HEK293T (cell line): ENCODE measurements around the gene ACIN1.

Source experiments
- CTCF ChIA-PET: fragments of 350-600 bp; formaldehyde crosslinking; extraction: SDS; loops from one replicate; lab custom pipeline; 2021; ENCODE audit warnings: antibody characterized with exemption, inconsistent platforms; lab: Yijun Ruan, JAX
- POLR2A ChIA-PET: fragments of 350-600 bp; formaldehyde crosslinking; extraction: SDS; loops from one replicate; lab custom pipeline; 2020; ENCODE audit warnings: antibody characterized with exemption, inconsistent platforms; lab: Yijun Ruan, JAX
- DNase-seq: peaks from one replicate; pipeline ENCODE4 v3.0.0; 2012; ENCODE audit warnings: mixed read lengths; ENCODE audit errors: extremely low spot score
- ARNT ChIP-seq: fragments of 450-650 bp; IDR thresholded peaks from 2 replicates; pipeline ENCODE4 v1.6.1; 2017; ENCODE audit warnings: mild to moderate bottlenecking
- BHLHE40 ChIP-seq: fragments of 450-650 bp; IDR thresholded peaks from 2 replicates; pipeline ENCODE4 v1.6.1; 2016; ENCODE audit warnings: mild to moderate bottlenecking, moderate library complexity, borderline replicate concordance
- CTBP1 ChIP-seq: fragments of 450-650 bp; IDR thresholded peaks from 2 replicates; pipeline ENCODE4 v1.6.1; 2016; ENCODE audit warnings: borderline replicate concordance
- ELF4 ChIP-seq: fragments of 450-650 bp; IDR thresholded peaks from 2 replicates; pipeline ENCODE4 v1.6.1; 2017; ENCODE audit warnings: antibody characterized with exemption
- FOXA1 ChIP-seq: fragments of 450-650 bp; IDR thresholded peaks from 2 replicates; pipeline ENCODE4 v1.6.1; 2016; ENCODE audit warnings: mild to moderate bottlenecking
- FOXK2 ChIP-seq: fragments of 450-650 bp; IDR thresholded peaks from 2 replicates; pipeline ENCODE4 v1.6.1; 2016; ENCODE audit warnings: mild to moderate bottlenecking
- FOXM1 ChIP-seq: fragments of 450-650 bp; IDR thresholded peaks from 2 replicates; pipeline ENCODE4 v1.6.1; 2017; ENCODE audit warnings: mild to moderate bottlenecking, borderline replicate concordance
- HDGF ChIP-seq: fragments of 450-650 bp; IDR thresholded peaks from 2 replicates; pipeline ENCODE4 v1.6.1; 2017; ENCODE audit warnings: antibody characterized with exemption, borderline replicate concordance
- L3MBTL2 ChIP-seq: fragments of 450-650 bp; conservative IDR thresholded peaks from 2 replicates; pipeline ENCODE4 v1.6.1; 2016; ENCODE audit warnings: mild to moderate bottlenecking
- LEF1 ChIP-seq: fragments of 450-650 bp; IDR thresholded peaks from 2 replicates; pipeline ENCODE4 v1.6.1; 2017; ENCODE audit warnings: mild to moderate bottlenecking, borderline replicate concordance
- NFRKB ChIP-seq: fragments of 450-650 bp; IDR thresholded peaks from 2 replicates; pipeline ENCODE4 v1.6.1; 2016; ENCODE audit warnings: mild to moderate bottlenecking, moderate library complexity
- SP1 ChIP-seq: fragments of 450-650 bp; IDR thresholded peaks from 2 replicates; pipeline ENCODE4 v1.6.1; 2017
- SUZ12 ChIP-seq: fragments of 450-650 bp; IDR thresholded peaks from 2 replicates; pipeline ENCODE4 v1.6.1; 2016; ENCODE audit warnings: mild to moderate bottlenecking
- TARDBP ChIP-seq: fragments of 450-650 bp; IDR thresholded peaks from 2 replicates; pipeline ENCODE4 v1.6.1; 2016
- ZNF384 ChIP-seq: fragments of 450-650 bp; IDR thresholded peaks from 2 replicates; pipeline ENCODE4 v1.6.1; 2016
- TF ChIP-seq, protein P1 (sequence below): fragments of 450-650 bp; IDR thresholded peaks from 2 replicates; pipeline ENCODE4 v1.6.1; 2016

The ACIN1 gene

DNA sequence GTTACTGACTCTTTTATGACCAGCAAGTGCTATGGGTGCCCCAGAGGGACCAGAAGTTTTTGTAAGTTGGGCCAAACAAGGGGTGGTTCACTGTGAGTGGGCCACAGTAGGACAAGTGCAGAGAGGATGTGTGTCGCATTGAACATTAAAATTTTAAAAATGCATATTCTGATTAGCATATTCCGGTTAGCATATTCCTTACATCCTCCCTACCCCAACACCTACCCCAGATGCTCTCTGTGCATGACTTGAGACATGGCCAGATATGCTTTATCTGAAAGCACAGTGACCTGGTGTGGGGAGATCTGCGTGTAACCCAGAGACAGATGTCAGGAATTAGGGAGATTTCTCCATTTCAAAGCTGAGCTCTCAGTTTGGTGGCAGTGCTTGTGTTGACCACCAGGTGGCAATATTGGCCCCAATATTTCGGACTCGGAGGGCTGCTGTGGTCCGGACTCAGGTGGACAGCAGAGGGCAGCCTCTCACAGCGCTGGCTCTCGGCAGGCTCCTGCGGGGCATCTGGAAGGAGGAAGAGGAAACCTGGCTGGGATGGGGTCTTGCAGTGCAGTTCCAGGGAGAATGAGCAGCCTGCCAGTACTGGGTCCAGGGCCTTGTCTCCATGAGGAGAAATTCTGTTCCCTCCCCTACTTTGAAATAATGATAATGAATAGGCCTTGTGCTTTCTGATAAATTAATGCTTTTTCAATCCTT, 25.8 kb upstream of the ACIN1 start:
- DNase-seq = peak; percentile 94
- TF ChIP-seq ELF4 (no peak), SUZ12 (no peak), ZNF384 (no peak), LEF1 (no peak), FOXK2 (no peak), L3MBTL2 (no peak), NFRKB (no peak), CTBP1 (no peak)
- CTCF ChIA-PET = interaction anchor here (0.6 to 4.3 kb wide), 32 partner anchors 8 to 674 kb away, joined by 3 to 145 read pairs (median 6); partner anchors contain the start of genes ACIN1, C14orf119 and SLC7A8
- POLR2A ChIA-PET = interaction anchor here (0.6 to 2.6 kb wide), 6 partner anchors 25 to 201 kb away, joined by 3 to 14 read pairs (median 8); partner anchors contain the start of genes ACIN1, C14orf119 and SLC7A8

DNA sequence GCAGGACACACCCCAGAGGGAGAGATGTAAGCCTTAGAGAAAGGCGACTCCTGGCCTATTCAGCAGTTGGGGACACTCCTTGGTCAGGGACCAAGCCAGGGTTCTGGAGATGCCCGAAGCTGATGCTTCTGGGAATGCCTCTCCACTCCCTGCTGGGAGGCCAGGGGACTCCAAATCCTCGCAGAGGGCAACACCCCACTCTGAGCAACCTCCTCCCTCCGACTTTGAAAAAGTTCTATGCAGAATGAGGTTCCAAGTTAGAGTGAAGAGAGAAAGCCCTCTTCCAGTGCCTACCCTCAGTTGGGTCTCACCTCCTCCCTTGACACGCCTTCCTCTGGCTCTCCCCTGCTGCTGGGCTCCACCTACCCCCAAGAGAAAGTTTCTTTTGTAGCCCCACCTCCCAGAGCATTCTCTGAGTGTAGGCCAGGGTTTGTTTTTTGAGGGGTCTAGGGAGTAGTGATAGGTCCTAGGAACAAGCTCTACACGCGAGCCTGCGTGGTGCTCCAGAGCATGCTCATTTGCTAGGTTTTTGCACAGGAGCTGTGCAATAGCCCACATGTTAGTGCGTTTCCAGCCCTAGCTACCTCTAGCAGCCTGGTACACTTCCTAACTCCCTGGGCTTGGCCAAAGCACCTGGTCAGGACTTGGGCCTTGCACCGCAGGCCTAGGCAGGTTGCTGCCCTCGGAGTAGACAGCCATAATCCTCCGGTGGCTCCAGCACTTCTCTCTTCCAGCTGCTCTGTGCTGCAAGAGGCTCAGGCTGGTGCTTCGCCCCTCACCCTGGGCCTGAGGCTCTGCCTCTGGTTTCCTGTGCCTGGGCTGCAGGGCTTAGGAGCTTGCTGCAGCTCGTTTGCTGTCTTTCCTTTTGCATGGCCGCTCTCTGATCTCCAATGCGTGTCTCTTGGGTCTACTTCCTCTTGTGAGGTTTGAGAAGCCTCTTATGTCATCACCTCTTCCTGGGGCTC, 24.7 kb upstream of the ACIN1 start:
- TF ChIP-seq HDGF (no peak), CTBP1 (no peak), SP1 (no peak), L3MBTL2 (no peak), ARNT (no peak), SUZ12 (no peak), FOXA1 (no peak), FOXK2 (no peak), LEF1 (no peak), NFRKB (no peak), ELF4 (no peak), FOXM1 (no peak), BHLHE40 (no peak), TARDBP (no peak), ZNF384 (no peak)
- TF ChIP-seq, protein P1, sequence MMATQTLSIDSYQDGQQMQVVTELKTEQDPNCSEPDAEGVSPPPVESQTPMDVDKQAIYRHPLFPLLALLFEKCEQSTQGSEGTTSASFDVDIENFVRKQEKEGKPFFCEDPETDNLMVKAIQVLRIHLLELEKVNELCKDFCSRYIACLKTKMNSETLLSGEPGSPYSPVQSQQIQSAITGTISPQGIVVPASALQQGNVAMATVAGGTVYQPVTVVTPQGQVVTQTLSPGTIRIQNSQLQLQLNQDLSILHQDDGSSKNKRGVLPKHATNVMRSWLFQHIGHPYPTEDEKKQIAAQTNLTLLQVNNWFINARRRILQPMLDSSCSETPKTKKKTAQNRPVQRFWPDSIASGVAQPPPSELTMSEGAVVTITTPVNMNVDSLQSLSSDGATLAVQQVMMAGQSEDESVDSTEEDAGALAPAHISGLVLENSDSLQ = no peak
- POLR2A ChIA-PET = interaction anchor here (0.9 to 2.6 kb wide), 2 partner anchors 24 to 68 kb away, joined by 10 to 14 read pairs; partner anchors contain the start of genes ACIN1 and C14orf119
- CTCF ChIA-PET = interaction anchor here (0.5 to 4.3 kb wide), 7 partner anchors 49 to 236 kb away, joined by 3 to 145 read pairs (median 5); partner anchors contain the start of gene SLC7A8
- no peak for DNase-seq

DNA sequence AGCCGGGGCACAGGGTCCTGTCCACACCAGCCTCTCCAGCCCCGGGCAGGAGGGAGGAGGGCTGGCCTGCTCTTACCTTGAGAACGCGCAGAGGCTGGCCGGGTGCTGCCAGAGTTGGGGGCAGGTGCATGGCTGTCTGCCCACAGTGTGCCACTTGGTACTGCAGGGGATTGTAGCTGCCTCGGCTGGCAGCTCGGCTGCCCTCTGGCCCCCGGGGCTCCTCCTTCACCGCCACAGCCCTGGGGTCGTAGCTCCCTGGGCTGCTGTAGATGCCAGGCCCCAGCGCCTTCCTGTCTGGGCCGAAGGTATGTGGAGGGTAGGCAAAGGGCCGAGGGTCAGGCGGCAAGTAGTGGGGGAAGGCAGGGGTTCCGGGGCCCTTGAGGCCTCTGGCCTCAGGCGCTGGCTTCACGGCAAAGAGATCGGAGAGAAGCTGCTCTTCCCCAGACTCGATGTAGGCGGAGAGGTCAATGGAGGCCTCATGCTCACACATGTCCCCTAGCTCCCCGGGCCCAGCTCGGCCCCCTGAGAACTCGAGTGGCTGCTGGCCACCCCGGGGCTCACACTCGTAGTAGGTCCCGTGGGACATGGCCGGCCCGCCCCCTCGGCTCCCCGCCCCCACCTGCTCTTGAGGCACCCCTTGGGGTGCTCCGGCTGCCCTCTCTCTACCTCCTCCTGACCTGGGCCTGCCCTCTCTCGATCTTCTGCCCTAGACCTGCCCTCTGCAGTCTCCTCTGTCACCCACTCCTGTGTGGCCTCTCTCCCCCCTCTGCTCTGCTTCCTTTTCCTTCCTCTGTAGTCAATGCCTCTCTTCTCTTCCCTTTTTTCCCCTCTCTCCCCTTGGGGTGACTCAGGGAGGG, 23.8 kb upstream of the ACIN1 start, which contains the start of gene CEBPE:
Gene CEBPE (minus strand): TSS at position 750 of the 857 bp plus-strand sequence. CDS start 164 bp downstream, at position 586.
- ChIA-PET POLR2A (no interaction called here), CTCF (interaction anchor here (0.5 to 4.3 kb wide), 3 partner anchors 69 to 235 kb away, joined by 3 to 145 read pairs (median 5); partner anchors contain the start of gene SLC7A8)
- TF ChIP-seq, protein P1 = no peak
- TF ChIP-seq HDGF (no peak), FOXA1 (no peak), FOXM1 (no peak), SUZ12 (no peak), NFRKB (no peak), LEF1 (no peak), BHLHE40 (no peak), TARDBP (no peak), L3MBTL2 (no peak), FOXK2 (no peak), CTBP1 (no peak), SP1 (no peak), ZNF384 (no peak), ELF4 (no peak), ARNT (no peak)
- no peak for DNase-seq

DNA sequence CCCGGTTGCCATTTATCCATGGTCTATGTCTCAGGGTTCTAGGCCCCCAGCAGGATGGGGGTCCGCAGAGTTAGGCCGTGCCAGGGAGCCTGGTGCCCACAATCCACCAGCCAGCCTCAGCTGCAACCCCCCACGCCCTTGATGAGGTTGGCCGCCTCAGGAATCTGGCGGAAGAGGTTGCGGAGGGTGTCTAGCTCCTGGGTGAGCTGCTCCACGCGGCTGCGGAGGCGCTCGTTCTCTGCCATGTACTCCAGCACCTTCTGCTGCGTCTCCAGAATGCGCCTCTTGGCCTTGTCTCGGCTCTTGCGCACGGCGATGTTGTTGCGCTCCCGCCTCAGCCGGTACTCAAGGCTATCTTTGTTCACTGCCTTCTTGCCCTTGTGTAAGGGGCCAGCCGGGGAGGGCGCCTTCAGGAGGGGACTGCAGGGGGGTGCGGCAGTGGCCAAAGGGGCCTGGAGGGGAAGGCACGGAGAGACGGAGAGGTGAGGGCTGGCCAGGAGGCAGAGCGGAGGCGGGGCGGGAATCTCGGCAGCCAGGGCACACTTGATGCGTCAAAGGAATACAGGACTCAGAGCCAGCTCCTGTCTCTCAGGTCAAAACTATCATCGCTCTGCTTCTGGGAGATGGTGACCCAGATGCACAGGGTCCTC, 22.6 kb upstream of the ACIN1 start:
- POLR2A ChIA-PET = no interaction called here
- CTCF ChIA-PET = interaction anchor here (1.2 kb wide), 1 partner anchor 49 kb away, joined by 3 read pairs; no protein-coding TSS in a partner anchor
- TF ChIP-seq TARDBP (no peak), CTBP1 (no peak), SUZ12 (no peak), FOXK2 (no peak)
- TF ChIP-seq, protein P1 = no peak
- DNase-seq = no peak
